Adipocyte (in vitro differentiated cells): Measurements from ENCODE around the gene TLX2.

Experiments
- DNase-seq: peaks from one replicate; pipeline ENCODE4 v3.0.0-alpha.2; 2015; ENCODE audit warnings: low read depth
- H3K27me3 ChIP-seq: replicated peaks from 2 replicates; pipeline ENCODE4 v1.7.0; 2013; ENCODE audit warnings: mild to moderate bottlenecking, low read length, moderate library complexity; ENCODE audit not compliant: control insufficient read depth, insufficient read depth
- H3K36me3 ChIP-seq: 2 replicates; pipeline ENCODE4 v1.7.0; 2013; ENCODE audit warnings: low read length, mild to moderate bottlenecking, moderate library complexity; ENCODE audit not compliant: control insufficient read depth, insufficient read depth, severe bottlenecking
- H3K4me1 ChIP-seq: 2 replicates; pipeline ENCODE4 v1.7.0; 2013; ENCODE audit warnings: mild to moderate bottlenecking, low read length, moderate library complexity; ENCODE audit not compliant: control insufficient read depth, insufficient read depth
- H3K4me3 ChIP-seq: 2 replicates; pipeline ENCODE4 v1.7.0; 2013; ENCODE audit warnings: mild to moderate bottlenecking, low read length, moderate library complexity
- H3K9ac ChIP-seq: 2 replicates; pipeline ENCODE4 v1.7.0; 2013; ENCODE audit warnings: mild to moderate bottlenecking, low read length, moderate library complexity
- H3K9me3 ChIP-seq: 2 replicates; pipeline ENCODE4 v1.7.0; 2013; ENCODE audit warnings: mild to moderate bottlenecking, low read length, moderate library complexity; ENCODE audit not compliant: control insufficient read depth

TLX2 gene

DNA sequence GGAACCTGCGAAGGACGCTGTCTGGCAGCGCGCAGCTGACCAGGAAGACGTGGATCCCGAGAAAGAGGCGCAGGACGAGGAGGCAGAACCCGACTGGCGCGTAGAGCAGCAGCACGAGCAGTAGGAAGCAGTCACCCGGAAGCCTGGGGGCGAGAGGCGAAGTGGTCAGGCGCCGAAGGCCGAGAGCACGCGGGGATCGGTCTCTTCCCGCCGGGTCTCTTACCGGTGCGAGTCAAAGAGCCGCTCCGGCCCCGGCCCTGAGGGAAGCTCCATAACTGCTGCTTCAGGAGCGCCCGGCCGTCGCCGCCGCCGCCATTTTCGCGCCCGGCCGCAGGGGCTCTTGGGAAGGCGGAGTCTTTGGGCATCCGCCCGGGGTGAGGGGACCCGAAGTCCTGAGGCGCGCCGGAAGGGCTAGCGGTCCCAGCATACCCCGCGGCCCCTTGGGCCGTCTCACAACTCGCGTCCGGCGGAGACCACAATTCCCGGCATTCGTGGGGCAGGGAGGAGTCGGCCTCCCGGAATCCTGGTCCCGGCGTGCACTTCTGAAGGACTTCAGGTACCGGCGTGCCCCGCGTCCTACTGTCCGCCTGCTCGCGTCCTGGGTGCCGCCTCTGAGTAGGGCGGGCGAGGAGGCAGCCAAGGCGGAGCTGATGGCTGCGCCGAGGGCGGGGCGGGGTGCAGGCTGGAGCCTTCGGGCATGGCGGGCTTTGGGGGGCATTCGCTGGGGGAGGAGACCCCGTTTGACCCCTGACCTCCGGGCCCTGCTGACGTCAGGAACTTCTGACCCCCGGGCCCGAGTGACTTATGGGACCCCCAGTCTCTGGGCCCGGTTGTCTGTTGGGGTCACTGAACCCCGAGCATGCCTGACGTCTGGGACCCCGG, 15.3 kb downstream of the TLX2 start, which contains the start of the genes AUP1 and HTRA2:
AUP1 (minus strand) TSS at position 350 of the 882 bp plus-strand sequence; CDS start at position 273, 77 bp downstream.
HTRA2 (plus strand) TSS at position 577 of the 882 bp plus-strand sequence; CDS start at position 651, 74 bp downstream.
- peaks cover 27% of the 10 kb centered on the region for H3K4me1 ChIP-seq
- H3K9ac ChIP-seq = peak within 1 kb of the TSS; percentile 99
- no peaks in the 10 kb centered on the region for H3K27me3 ChIP-seq
- H3K36me3 ChIP-seq = peaks cover 37% of the 10 kb centered on the region
- peak within 1 kb of the TSS; percentile 98 for H3K4me3 ChIP-seq
- DNase-seq = peak; percentile 100
- no peaks in the 10 kb centered on the region for H3K9me3 ChIP-seq

DNA sequence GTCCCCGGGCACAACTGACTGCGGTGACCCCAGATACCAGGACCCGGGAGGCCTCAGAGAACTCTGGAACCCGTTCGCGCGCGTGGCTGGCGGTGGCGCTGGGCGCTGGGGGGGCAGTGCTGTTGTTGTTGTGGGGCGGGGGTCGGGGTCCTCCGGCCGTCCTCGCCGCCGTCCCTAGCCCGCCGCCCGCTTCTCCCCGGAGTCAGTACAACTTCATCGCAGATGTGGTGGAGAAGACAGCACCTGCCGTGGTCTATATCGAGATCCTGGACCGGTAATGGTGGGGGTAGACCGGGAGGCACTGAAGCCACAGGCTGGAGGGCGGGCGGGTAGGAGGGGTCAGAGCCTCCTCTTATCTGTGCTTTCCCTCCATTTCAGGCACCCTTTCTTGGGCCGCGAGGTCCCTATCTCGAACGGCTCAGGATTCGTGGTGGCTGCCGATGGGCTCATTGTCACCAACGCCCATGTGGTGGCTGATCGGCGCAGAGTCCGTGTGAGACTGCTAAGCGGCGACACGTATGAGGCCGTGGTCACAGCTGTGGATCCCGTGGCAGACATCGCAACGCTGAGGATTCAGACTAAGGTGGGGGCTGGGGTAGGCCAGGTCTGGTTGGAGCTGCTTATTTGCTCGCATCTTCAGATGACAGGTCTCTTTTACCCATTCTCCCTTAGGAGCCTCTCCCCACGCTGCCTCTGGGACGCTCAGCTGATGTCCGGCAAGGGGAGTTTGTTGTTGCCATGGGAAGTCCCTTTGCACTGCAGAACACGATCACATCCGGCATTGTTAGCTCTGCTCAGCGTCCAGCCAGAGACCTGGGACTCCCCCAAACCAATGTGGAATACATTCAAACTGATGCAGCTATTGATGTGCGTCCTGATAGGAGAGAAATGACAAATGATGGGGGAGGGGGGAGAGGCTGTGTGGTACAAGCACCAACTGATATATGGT, 16.3 kb downstream of the TLX2 start:
- DNase-seq = peak; percentile 63
- H3K9me3 ChIP-seq = no peaks in the 10 kb centered on the region
- H3K4me1 ChIP-seq = peaks cover 27% of the 10 kb centered on the region
- no peaks in the 10 kb centered on the region for H3K27me3 ChIP-seq
- H3K4me3 ChIP-seq = peak overlapping the region; percentile 98
- peaks cover 37% of the 10 kb centered on the region for H3K36me3 ChIP-seq
- H3K9ac ChIP-seq = peak overlapping the region; percentile 99

- no peak for DNase-seq
- Histone ChIP-seq H3K9me3 (no peaks in the 10 kb centered on the region), H3K27me3 (no peaks in the 10 kb centered on the region), H3K9ac (peak overlapping the region; percentile 99), H3K4me1 (peaks cover 27% of the 10 kb centered on the region), H3K4me3 (no peak overlapping the region), H3K36me3 (peaks cover 27% of the 10 kb centered on the region)
These were observed 17.4 kb downstream of the TLX2 start for GRCh38 chr2:74531666-74532065.

- Histone ChIP-seq H3K27me3 (no peaks in the 10 kb centered on the region), H3K4me3 (no peak overlapping the region), H3K9me3 (no peaks in the 10 kb centered on the region), H3K4me1 (peaks cover 27% of the 10 kb centered on the region), H3K9ac (peak overlapping the region; percentile 99), H3K36me3 (peaks cover 21% of the 10 kb centered on the region)
- DNase-seq = peak; percentile 62
These were observed 18.0 kb downstream of the TLX2 start for GRCh38 chr2:74532222-74532621.

GRCh38 chr2:74533464-74533863, 19.2 kb downstream of the TLX2 start:
- DNase-seq = no peak
- H3K9me3 ChIP-seq = no peaks in the 10 kb centered on the region
- H3K4me3 ChIP-seq = no peak overlapping the region
- peaks cover 19% of the 10 kb centered on the region for H3K4me1 ChIP-seq
- no peaks in the 10 kb centered on the region for H3K27me3 ChIP-seq
- peaks cover 14% of the 10 kb centered on the region for H3K36me3 ChIP-seq
- no peak overlapping the region for H3K9ac ChIP-seq

- H3K4me3 ChIP-seq = no peak overlapping the region
- no peaks in the 10 kb centered on the region for H3K9me3 ChIP-seq
- H3K27me3 ChIP-seq = no peaks in the 10 kb centered on the region
- peaks cover 14% of the 10 kb centered on the region for H3K4me1 ChIP-seq
- no peak overlapping the region for H3K9ac ChIP-seq
- DNase-seq = no peak
- peaks cover 14% of the 10 kb centered on the region for H3K36me3 ChIP-seq
These were observed 20.2 kb downstream of the TLX2 start for GRCh38 chr2:74534411-74534810.

DNA sequence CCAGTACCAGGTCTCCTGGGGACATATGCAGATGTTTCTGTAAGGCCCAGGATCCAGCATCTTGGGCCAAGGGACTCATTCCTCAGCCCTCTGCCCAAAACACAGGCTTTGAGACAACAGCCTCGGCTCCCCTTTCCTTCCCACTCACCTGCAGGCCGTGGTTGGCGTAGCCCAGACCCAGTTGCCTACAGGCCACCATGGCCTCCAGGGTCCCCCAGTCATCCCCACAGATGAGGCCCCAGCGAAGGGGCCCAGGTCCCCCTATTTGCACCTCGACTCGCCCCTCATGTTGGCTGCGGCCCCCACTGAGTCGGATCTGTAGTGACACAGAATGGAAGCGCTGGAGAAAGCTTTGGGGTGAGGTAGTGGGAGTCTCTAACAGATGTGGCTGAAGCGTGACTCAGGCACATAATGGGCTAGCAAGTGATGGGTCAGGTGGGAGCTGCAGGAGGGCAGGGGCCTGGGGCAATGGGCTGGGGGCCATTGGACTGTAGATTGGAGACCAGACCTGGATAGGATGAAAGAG, 21.3 kb downstream of the TLX2 start:
- H3K36me3 ChIP-seq = peaks cover 14% of the 10 kb centered on the region
- DNase-seq = no peak
- no peak overlapping the region for H3K9ac ChIP-seq
- no peaks in the 10 kb centered on the region for H3K9me3 ChIP-seq
- peaks cover 20% of the 10 kb centered on the region for H3K4me1 ChIP-seq
- H3K4me3 ChIP-seq = no peak overlapping the region
- H3K27me3 ChIP-seq = no peaks in the 10 kb centered on the region

DNA sequence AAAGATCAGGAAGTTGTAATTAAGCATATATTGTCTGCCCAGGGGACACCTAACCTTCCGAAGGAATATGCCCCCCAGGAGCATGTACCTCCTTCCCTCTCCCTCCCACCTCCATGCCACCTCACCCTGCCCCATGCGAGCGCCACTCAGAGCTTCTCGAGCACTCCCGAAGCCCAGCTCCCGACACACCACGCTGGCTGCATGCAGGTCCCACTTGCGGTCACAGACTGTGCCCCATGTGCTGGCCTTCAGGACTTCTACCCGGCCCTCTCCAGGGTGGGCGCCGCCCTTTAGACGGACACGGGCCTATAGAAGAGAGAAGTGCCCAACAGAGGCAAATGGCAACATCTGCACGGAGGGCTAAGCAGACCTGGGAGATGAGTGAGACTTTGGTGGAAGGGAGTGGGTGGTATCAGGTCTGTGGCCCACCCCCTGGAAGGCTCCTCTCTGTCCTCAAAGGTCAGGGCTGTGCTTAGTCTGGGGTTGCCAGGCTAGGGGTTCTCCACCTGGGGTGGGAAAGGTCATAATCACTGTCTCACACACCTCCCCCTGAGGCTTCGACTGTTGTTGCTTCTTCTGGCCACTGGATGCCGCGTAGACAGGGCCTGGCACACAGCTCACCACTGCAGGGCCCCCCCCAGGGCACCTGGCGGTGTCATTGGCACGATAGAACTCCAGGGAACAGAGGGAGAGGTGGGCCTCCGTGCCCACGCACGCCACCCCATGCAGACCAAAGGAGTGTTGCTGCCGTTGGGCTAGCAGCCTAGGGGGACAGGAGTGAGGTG, 22.1 kb downstream of the TLX2 start:
- DNase-seq = no peak
- no peak overlapping the region for H3K9ac ChIP-seq
- no peaks in the 10 kb centered on the region for H3K9me3 ChIP-seq
- H3K27me3 ChIP-seq = no peaks in the 10 kb centered on the region
- no peak overlapping the region for H3K4me3 ChIP-seq
- peaks cover 14% of the 10 kb centered on the region for H3K36me3 ChIP-seq
- peaks cover 11% of the 10 kb centered on the region for H3K4me1 ChIP-seq

- Histone ChIP-seq H3K4me1 (peaks cover 6% of the 10 kb centered on the region), H3K9me3 (no peaks in the 10 kb centered on the region), H3K36me3 (peaks cover 14% of the 10 kb centered on the region), H3K27me3 (no peaks in the 10 kb centered on the region), H3K4me3 (no peak overlapping the region), H3K9ac (no peak overlapping the region)
- no peak for DNase-seq
These were observed 22.9 kb downstream of the TLX2 start for GRCh38 chr2:74537140-74537539.

DNA sequence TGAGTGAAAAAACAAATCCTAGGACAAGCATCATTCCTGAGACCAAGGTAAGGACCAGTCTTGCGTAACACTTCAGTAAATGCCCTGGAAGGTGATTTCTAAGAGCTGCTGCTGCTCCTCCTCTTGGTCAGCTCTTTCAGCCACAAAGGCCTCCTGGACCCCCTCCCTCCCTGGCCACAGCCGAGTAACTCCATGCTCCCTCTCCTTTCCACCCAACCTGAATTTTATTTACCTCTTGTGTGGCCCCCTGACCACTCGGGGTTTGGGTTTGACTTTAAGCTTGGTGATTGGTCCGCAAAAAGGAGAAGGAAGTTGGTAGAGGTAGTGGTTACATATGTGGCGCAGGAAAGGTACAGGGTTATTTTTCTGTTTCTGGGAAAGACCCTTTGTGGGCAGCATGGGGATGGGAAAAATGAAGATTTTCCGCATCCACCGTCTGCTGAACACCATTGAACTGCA, 24.7 kb downstream of the TLX2 start:
- H3K9ac ChIP-seq = no peak overlapping the region
- H3K27me3 ChIP-seq = no peaks in the 10 kb centered on the region
- no peaks in the 10 kb centered on the region for H3K36me3 ChIP-seq
- DNase-seq = no peak
- H3K4me1 ChIP-seq = peaks cover 6% of the 10 kb centered on the region
- H3K9me3 ChIP-seq = no peaks in the 10 kb centered on the region
- H3K4me3 ChIP-seq = no peak overlapping the region
